Fibroblast of pulmonary artery (primary cell): Measurements from ENCODE around the gene SHLD1.

Experiments used
- DNase-seq: peaks from one replicate; pipeline ENCODE4 v3.0.0-alpha.2; 2010; ENCODE audit warnings: low read depth
- H3K4me3 ChIP-seq: replicated peaks from 2 replicates; pipeline ENCODE4 v1.5.1; 2011; ENCODE audit warnings: low read depth, mild to moderate bottlenecking, control low read depth, low read length, moderate library complexity
- CTCF ChIP-seq: IDR thresholded peaks from 2 replicates; pipeline ENCODE4 v1.5.1; 2011; ENCODE audit warnings: mild to moderate bottlenecking, control low read depth, low read length, inconsistent platforms; ENCODE audit errors: missing control alignments

SHLD1 gene

GRCh38 chr20:5862703-5863039 is 112.5 kb downstream of the SHLD1 start:
- no peak overlapping the region for H3K4me3 ChIP-seq
- DNase-seq, result peak; percentile 32

GRCh38 chr20:5863040-5863833 is 113.0 kb downstream of the SHLD1 start:
- TF ChIP-seq CTCF, result no peak
- no peak overlapping the region for H3K4me3 ChIP-seq
- peak; percentile 89 for DNase-seq

More at GRCh38 chr20:5862703-5863039, 112.5 kb downstream of the SHLD1 start:
- no peak for TF ChIP-seq CTCF

- no peak for TF ChIP-seq CTCF
- no peak for DNase-seq
- H3K4me3 ChIP-seq, result no peak overlapping the region
These were observed 114.2 kb downstream of the SHLD1 start for GRCh38 chr20:5864428-5864827.

GRCh38 chr20:5864873-5865587 is 114.8 kb downstream of the SHLD1 start:
- TF ChIP-seq CTCF, result no peak
- no peak overlapping the region for H3K4me3 ChIP-seq
- peak; percentile 83 for DNase-seq

GRCh38 chr20:5865604-5866003 is 115.4 kb downstream of the SHLD1 start:
- DNase-seq, result no peak
- no peak for TF ChIP-seq CTCF
- H3K4me3 ChIP-seq, result no peak overlapping the region

GRCh38 chr20:5870568-5870981 is 120.4 kb downstream of the SHLD1 start:
- DNase-seq, result no peak
- H3K4me3 ChIP-seq, result no peak overlapping the region
- TF ChIP-seq CTCF, result no peak
